ENCODE measurements around the gene GFAP. TPM values are rescaled to one million over a fixed set of nuclear protein-coding genes. Genes with fewer than 3 reads are reported as not detected.

The GFAP gene
- total RNA-seq, 2 experiments from 2014 or later: not detected

- H3K4me1 ChIP-seq (ENCODE audit: insufficient read depth, low read length): no peaks in the 10 kb centered on the region
- no peaks in the 10 kb centered on the region for H3K9me3 ChIP-seq (ENCODE audit: control insufficient read depth in 1 of 2, insufficient read depth in 1 of 2, low read length in 2 of 2)
- no peaks in the 10 kb centered on the region for H3K4me1 Mint-ChIP-seq (ENCODE audit: low read depth)
- H3K27me3 Mint-ChIP-seq: no peaks in the 10 kb centered on the region
- no peak overlapping the region for H3K4me3 Mint-ChIP-seq
- intact Hi-C loops (cut with DNase I, micrococcal nuclease): loop anchor here in 1 of 2 experiments (10.0 kb wide), 1 partner anchor 328 kb away; no protein-coding TSS in a partner anchor
- H3K36me3 Mint-ChIP-seq (ENCODE audit: low read depth): peaks cover 90% of the 10 kb centered on the region
- CTCF ChIA-PET: interaction anchor here (1.7 to 2.4 kb wide), 2 partner anchors 83 to 87 kb away, joined by 4 to 8 read pairs; no protein-coding TSS in a partner anchor
- H3K4me3 ChIP-seq (ENCODE audit: low read length): no peak overlapping the region
- POLR2A ChIA-PET: interaction anchor here (1.4 kb wide), 1 partner anchor 84 kb away, joined by 3 read pairs; no protein-coding TSS in a partner anchor
- no peak overlapping the region for H3K27ac Mint-ChIP-seq
- H3K36me3 ChIP-seq (ENCODE audit: insufficient read depth, low read length): peaks cover 84% of the 10 kb centered on the region
- no peaks in the 10 kb centered on the region for H3K9me3 Mint-ChIP-seq
- no peak for ATAC-seq (ENCODE audit: poor library complexity)
- no peak for DNase-seq
- H3K27ac ChIP-seq (ENCODE audit: low read depth in 1 of 2, low read length in 2 of 2): no peak overlapping the region
- no peaks in the 10 kb centered on the region for H3K27me3 ChIP-seq (ENCODE audit: control insufficient read depth in 1 of 2, insufficient read depth in 2 of 2, low read length in 2 of 2)
- no peak for TF ChIP-seq CTCF (IDR thresholded peaks at IDR 0.05)
These were observed 52.9 kb downstream of the GFAP start for GRCh38 chr17:44862278-44862914.

- no peak for DNase-seq
- no peak for TF ChIP-seq CTCF (IDR thresholded peaks at IDR 0.05)
- Histone ChIP-seq H3K4me3 (ENCODE audit: low read length) (no peak overlapping the region), H3K36me3 (ENCODE audit: insufficient read depth, low read length) (peaks cover 93% of the 10 kb centered on the region), H3K27ac (ENCODE audit: low read depth in 1 of 2, low read length in 2 of 2) (no peak overlapping the region), H3K9me3 (ENCODE audit: control insufficient read depth in 1 of 2, insufficient read depth in 1 of 2, low read length in 2 of 2) (no peaks in the 10 kb centered on the region), H3K4me1 (ENCODE audit: insufficient read depth, low read length) (no peaks in the 10 kb centered on the region), H3K27me3 (ENCODE audit: control insufficient read depth in 1 of 2, insufficient read depth in 2 of 2, low read length in 2 of 2) (no peaks in the 10 kb centered on the region)
- ATAC-seq (ENCODE audit: poor library complexity): no peak
- ChIA-PET CTCF (interaction anchor here (1.1 kb wide), 1 partner anchor 80 kb away, joined by 3 read pairs; no protein-coding TSS in a partner anchor), POLR2A (no interaction called here)
- Mint-ChIP-seq H3K4me1 (ENCODE audit: low read depth) (no peaks in the 10 kb centered on the region), H3K9me3 (no peaks in the 10 kb centered on the region), H3K27ac (no peak overlapping the region), H3K36me3 (ENCODE audit: low read depth) (peaks cover 92% of the 10 kb centered on the region), H3K27me3 (no peaks in the 10 kb centered on the region), H3K4me3 (no peak overlapping the region)
- intact Hi-C loops (cut with DNase I, micrococcal nuclease): loop anchor here in 1 of 2 experiments (10.0 kb wide), 1 partner anchor 325 kb away; no protein-coding TSS in a partner anchor
These were observed 55.6 kb downstream of the GFAP start for GRCh38 chr17:44859701-44860100.

GRCh38 chr17:44854192-44854591, 61.1 kb downstream of the GFAP start:
- intact Hi-C loops (cut with DNase I, micrococcal nuclease): no loop called here
- H3K9me3 ChIP-seq (ENCODE audit: control insufficient read depth in 1 of 2, insufficient read depth in 1 of 2, low read length in 2 of 2): no peaks in the 10 kb centered on the region
- H3K4me3 ChIP-seq (ENCODE audit: low read length): no peak overlapping the region
- no peaks in the 10 kb centered on the region for H3K27me3 ChIP-seq (ENCODE audit: control insufficient read depth in 1 of 2, insufficient read depth in 2 of 2, low read length in 2 of 2)
- Mint-ChIP-seq H3K4me3 (no peak overlapping the region), H3K4me1 (ENCODE audit: low read depth) (no peaks in the 10 kb centered on the region), H3K27me3 (no peaks in the 10 kb centered on the region), H3K27ac (no peak overlapping the region), H3K36me3 (ENCODE audit: low read depth) (peaks cover 92% of the 10 kb centered on the region), H3K9me3 (no peaks in the 10 kb centered on the region)
- no peak overlapping the region for H3K27ac ChIP-seq (ENCODE audit: low read depth in 1 of 2, low read length in 2 of 2)
- POLR2A ChIA-PET: no interaction called here
- DNase-seq: no peak
- ATAC-seq (ENCODE audit: poor library complexity): no peak
- CTCF ChIA-PET: no interaction called here
- no peaks in the 10 kb centered on the region for H3K4me1 ChIP-seq (ENCODE audit: insufficient read depth, low read length)
- no peak for TF ChIP-seq CTCF (IDR thresholded peaks at IDR 0.05)
- H3K36me3 ChIP-seq (ENCODE audit: insufficient read depth, low read length): peaks cover 86% of the 10 kb centered on the region

Small RNA genes within 50 kb of the gene (microRNA-seq; reads per million reads assigned to microRNA genes)
- gene MIR6783 (ENCODE audit: borderline microRNAs expressed, borderline replicate concordance): not detected

Other genes starting within 250 kb of the GFAP start
- 10 to 100 TPM; 23.6 to 25.3 TPM for gene CCDC43, start 225.7 kb downstream of the GFAP start, total RNA-seq
- gene DBF4B, start 206.8 kb downstream of the GFAP start, total RNA-seq: 1 to 10 TPM; 1.5 TPM
- under 1 TPM; 0.16 to 0.47 TPM for gene ADAM11, start 156.5 kb downstream of the GFAP start, total RNA-seq
- gene GJC1, start 85.2 kb downstream of the GFAP start, total RNA-seq: not detected
- not detected for gene HIGD1B, start 67.6 kb downstream of the GFAP start, total RNA-seq
- 100 to 1,000 TPM; 105 to 112 TPM for gene EFTUD2, start 16.1 kb downstream of the GFAP start, total RNA-seq
- gene KIF18B, start 32.3 kb upstream of the GFAP start, total RNA-seq: under 1 TPM; 0.05 to 0.08 TPM
- gene C1QL1, start 52.8 kb upstream of the GFAP start, total RNA-seq: not detected
- gene DCAKD, start 136.1 kb upstream of the GFAP start, total RNA-seq: 10 to 100 TPM; 11.6 to 12.2 TPM
- 10 to 100 TPM; 61.1 to 62.2 TPM for gene NMT1, start 145.8 kb upstream of the GFAP start, total RNA-seq
- 1 to 10 TPM; 1.8 to 2.4 TPM for gene PLCD3, start 217.0 kb upstream of the GFAP start, total RNA-seq
- gene ACBD4, start 220.2 kb upstream of the GFAP start, total RNA-seq: 10 to 100 TPM; 24.8 to 26.3 TPM
- 10 to 100 TPM; 50.5 to 50.9 TPM for gene HEXIM1, start 233.0 kb upstream of the GFAP start, total RNA-seq
- gene HEXIM2, start 246.4 kb upstream of the GFAP start, total RNA-seq: 1 to 10 TPM; 1.3 to 1.5 TPM

Data from CD4-positive, alpha-beta T cell (primary cell).